ENCODE results near the gene CDS2.
A peak's percentile ranks its signal among the peaks of the same experiment; 100 is the strongest.

CDS2 gene

GRCh38 chr20:5211803-5212714 is 85.3 kb downstream of the CDS2 start:
- DNase-seq (ENCODE audit: low read depth in 2 of 2): no peak

GRCh38 chr20:5212907-5213487 is 86.2 kb downstream of the CDS2 start:
- no peak for DNase-seq (ENCODE audit: low read depth in 2 of 2)

GRCh38 chr20:5214826-5215225 is 88.0 kb downstream of the CDS2 start:
- no peak for DNase-seq (ENCODE audit: low read depth in 2 of 2)

GRCh38 chr20:5215672-5216304 is 89.0 kb downstream of the CDS2 start:
- no peak for DNase-seq (ENCODE audit: low read depth in 2 of 2)

GRCh38 chr20:5216663-5217062 is 89.9 kb downstream of the CDS2 start:
- no peak for DNase-seq (ENCODE audit: low read depth in 2 of 2)

GRCh38 chr20:5217616-5218015 is 90.8 kb downstream of the CDS2 start:
- no peak for DNase-seq (ENCODE audit: low read depth in 2 of 2)

GRCh38 chr20:5220321-5221060 is 93.7 kb downstream of the CDS2 start:
- no peak for DNase-seq (ENCODE audit: low read depth in 2 of 2)

- DNase-seq (ENCODE audit: low read depth in 2 of 2): no peak
Measured at GRCh38 chr20:5221061-5221430, 94.2 kb downstream of the CDS2 start.

- DNase-seq (ENCODE audit: low read depth in 2 of 2): peak; percentile 20 to 32
Measured at GRCh38 chr20:5222919-5223634, 96.3 kb downstream of the CDS2 start.

GRCh38 chr20:5230544-5230943 is 103.7 kb downstream of the CDS2 start:
- DNase-seq (ENCODE audit: low read depth in 2 of 2): no peak

- DNase-seq (ENCODE audit: low read depth in 2 of 2): no peak
Measured at GRCh38 chr20:5234158-5234557, 107.3 kb downstream of the CDS2 start.

GRCh38 chr20:5234978-5235377 is 108.2 kb downstream of the CDS2 start:
- no peak for DNase-seq (ENCODE audit: low read depth in 2 of 2)
